ENCODE measurements around the gene ANKRD33B. TPM values are rescaled to one million over a fixed set of nuclear protein-coding genes. Genes with fewer than 3 reads are reported as not detected.

ANKRD33B gene
- total and polyA plus RNA-seq, 2 of the 13 experiments (the other 11 are each of a cell fraction or from before 2014, with no cell fraction given): 0.02 TPM; not detected in 1

DNA sequence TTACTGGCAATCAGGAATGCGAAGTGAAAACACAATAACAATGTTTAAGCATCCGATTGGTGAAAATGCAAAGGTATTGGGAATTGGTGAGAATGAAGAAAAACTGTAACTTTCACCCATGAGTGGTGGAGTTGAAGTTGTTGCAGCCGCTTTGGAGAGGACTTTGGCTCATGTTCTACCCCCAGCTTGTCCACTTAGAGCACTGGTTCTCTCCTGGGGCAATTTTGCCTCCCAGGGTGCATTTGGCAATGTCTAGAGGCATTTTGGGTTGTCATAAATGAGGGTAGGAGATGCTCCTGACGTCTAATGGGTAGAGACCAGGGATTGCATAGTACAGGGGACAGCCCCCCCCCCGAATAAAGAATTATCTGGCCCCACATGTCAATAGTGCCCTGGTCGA is 46.2 kb downstream of the ANKRD33B start (continued):
- TF ChIP-seq, protein P1, sequence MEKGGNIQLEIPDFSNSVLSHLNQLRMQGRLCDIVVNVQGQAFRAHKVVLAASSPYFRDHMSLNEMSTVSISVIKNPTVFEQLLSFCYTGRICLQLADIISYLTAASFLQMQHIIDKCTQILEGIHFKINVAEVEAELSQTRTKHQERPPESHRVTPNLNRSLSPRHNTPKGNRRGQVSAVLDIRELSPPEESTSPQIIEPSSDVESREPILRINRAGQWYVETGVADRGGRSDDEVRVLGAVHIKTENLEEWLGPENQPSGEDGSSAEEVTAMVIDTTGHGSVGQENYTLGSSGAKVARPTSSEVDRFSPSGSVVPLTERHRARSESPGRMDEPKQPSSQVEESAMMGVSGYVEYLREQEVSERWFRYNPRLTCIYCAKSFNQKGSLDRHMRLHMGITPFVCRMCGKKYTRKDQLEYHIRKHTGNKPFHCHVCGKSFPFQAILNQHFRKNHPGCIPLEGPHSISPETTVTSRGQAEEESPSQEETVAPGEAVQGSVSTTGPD (CRISPR knock-in tag; IDR thresholded peaks at IDR 0.05): no peak
- TF ChIP-seq, protein P2, sequence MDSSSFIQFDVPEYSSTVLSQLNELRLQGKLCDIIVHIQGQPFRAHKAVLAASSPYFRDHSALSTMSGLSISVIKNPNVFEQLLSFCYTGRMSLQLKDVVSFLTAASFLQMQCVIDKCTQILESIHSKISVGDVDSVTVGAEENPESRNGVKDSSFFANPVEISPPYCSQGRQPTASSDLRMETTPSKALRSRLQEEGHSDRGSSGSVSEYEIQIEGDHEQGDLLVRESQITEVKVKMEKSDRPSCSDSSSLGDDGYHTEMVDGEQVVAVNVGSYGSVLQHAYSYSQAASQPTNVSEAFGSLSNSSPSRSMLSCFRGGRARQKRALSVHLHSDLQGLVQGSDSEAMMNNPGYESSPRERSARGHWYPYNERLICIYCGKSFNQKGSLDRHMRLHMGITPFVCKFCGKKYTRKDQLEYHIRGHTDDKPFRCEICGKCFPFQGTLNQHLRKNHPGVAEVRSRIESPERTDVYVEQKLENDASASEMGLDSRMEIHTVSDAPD (CRISPR knock-in tag; IDR thresholded peaks at IDR 0.05): no peak
- TF ChIP-seq, protein P3, sequence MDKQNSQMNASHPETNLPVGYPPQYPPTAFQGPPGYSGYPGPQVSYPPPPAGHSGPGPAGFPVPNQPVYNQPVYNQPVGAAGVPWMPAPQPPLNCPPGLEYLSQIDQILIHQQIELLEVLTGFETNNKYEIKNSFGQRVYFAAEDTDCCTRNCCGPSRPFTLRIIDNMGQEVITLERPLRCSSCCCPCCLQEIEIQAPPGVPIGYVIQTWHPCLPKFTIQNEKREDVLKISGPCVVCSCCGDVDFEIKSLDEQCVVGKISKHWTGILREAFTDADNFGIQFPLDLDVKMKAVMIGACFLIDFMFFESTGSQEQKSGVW (CRISPR knock-in tag; IDR thresholded peaks at IDR 0.05; ENCODE audit: borderline replicate concordance): no peak
- no peak for TF ChIP-seq JUNB (CRISPR knock-in tag; IDR thresholded peaks at IDR 0.05; ENCODE audit: borderline replicate concordance)
- TF ChIP-seq EHMT2 (IDR thresholded peaks at IDR 0.05; ENCODE audit: borderline replicate concordance, low read depth, low read length): no peak
- TF ChIP-seq RAD21 (CRISPR knock-in tag; IDR thresholded peaks at IDR 0.05): no peak

DNA sequence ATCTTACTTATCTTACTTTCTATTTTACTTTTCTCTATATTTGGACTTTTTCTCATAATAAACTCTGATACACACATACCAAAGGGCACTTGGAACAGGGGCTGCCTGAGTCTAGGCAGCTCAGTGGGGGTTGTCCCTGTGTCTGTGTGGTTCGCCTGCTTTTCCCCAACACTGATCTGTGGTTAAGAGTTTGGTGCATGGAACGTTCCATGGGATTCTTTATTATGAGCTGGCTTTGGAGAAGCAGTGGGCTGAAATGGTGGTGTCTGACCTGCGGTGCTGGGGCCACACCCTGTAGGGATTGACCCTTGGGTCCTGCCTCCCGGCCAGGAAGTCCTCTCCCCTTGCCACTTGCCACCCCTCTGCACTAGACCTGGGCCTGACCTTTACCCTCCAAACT is 47.4 kb downstream of the ANKRD33B start:
- Histone ChIP-seq H2AFZ (ENCODE audit: low read length) (no peak overlapping the region), H3K36me3 (replicated peaks in 1 of 2; ENCODE audit: control insufficient read depth in 1 of 2, insufficient read depth in 2 of 2, low read length in 2 of 2) (no peaks in the 10 kb centered on the region), H3K4me1 (ENCODE audit: insufficient read depth, low read length) (no peaks in the 10 kb centered on the region), H3K79me2 (ENCODE audit: insufficient read depth, low read length) (no peaks in the 10 kb centered on the region), H3K27me3 (ENCODE audit: control insufficient read depth in 1 of 2, insufficient read depth in 2 of 2, low read length in 2 of 2) (no peaks in the 10 kb centered on the region; a peak in 1 of 5 replicates), H3K9ac (ENCODE audit: insufficient read depth, low read depth, low read length) (no peak overlapping the region), H3K27ac (ENCODE audit: extremely low read length, insufficient read depth, low read length) (no peak overlapping the region), H3K4me3 (replicated peaks in 1 of 3; ENCODE audit: insufficient read depth in 1 of 3, low read depth in 2 of 3, low read length in 3 of 3) (no peak overlapping the region), H3K9me3 (ENCODE audit: low read length) (no peaks in the 10 kb centered on the region), H3K4me2 (ENCODE audit: low read depth, low read length) (no peak overlapping the region), H4K20me1 (ENCODE audit: insufficient read depth, low read length) (no peaks in the 10 kb centered on the region)
- BruUV-seq (replicated peaks): no TSS peak
- ATAC-seq: no peak
- in situ Hi-C loops (cut with HindIII; ENCODE audit: extremely low pct_ligation_motif_present, low pct_unique_long_range_greater_than_20kb) (no loop called here), intact Hi-C loops (cut with micrococcal nuclease; ENCODE audit: unreplicated experiment) (no loop called here)
- FAIRE-seq: no peak
- WGBS (ENCODE audit: low lambda C conversion rate): 27% methylated on average over 4 of the region's 4 CpGs
- ChIA-PET POLR2A (no interaction called here), CTCF (ENCODE audit: low intra/inter-chr PET ratio, low total read pairs) (no interaction called here)
- no peak for DNase-seq (ENCODE audit: low spot score)
- TF ChIP-seq, protein P4, sequence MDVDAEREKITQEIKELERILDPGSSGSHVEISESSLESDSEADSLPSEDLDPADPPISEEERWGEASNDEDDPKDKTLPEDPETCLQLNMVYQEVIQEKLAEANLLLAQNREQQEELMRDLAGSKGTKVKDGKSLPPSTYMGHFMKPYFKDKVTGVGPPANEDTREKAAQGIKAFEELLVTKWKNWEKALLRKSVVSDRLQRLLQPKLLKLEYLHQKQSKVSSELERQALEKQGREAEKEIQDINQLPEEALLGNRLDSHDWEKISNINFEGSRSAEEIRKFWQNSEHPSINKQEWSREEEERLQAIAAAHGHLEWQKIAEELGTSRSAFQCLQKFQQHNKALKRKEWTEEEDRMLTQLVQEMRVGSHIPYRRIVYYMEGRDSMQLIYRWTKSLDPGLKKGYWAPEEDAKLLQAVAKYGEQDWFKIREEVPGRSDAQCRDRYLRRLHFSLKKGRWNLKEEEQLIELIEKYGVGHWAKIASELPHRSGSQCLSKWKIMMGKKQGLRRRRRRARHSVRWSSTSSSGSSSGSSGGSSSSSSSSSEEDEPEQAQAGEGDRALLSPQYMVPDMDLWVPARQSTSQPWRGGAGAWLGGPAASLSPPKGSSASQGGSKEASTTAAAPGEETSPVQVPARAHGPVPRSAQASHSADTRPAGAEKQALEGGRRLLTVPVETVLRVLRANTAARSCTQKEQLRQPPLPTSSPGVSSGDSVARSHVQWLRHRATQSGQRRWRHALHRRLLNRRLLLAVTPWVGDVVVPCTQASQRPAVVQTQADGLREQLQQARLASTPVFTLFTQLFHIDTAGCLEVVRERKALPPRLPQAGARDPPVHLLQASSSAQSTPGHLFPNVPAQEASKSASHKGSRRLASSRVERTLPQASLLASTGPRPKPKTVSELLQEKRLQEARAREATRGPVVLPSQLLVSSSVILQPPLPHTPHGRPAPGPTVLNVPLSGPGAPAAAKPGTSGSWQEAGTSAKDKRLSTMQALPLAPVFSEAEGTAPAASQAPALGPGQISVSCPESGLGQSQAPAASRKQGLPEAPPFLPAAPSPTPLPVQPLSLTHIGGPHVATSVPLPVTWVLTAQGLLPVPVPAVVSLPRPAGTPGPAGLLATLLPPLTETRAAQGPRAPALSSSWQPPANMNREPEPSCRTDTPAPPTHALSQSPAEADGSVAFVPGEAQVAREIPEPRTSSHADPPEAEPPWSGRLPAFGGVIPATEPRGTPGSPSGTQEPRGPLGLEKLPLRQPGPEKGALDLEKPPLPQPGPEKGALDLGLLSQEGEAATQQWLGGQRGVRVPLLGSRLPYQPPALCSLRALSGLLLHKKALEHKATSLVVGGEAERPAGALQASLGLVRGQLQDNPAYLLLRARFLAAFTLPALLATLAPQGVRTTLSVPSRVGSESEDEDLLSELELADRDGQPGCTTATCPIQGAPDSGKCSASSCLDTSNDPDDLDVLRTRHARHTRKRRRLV (CRISPR knock-in tag; IDR thresholded peaks at IDR 0.05): no peak
- no peak for TF ChIP-seq ZNF484 (CRISPR knock-in tag; IDR thresholded peaks at IDR 0.05; ENCODE audit: borderline replicate concordance, low read depth)
- no peak for TF ChIP-seq ZNF20 (CRISPR knock-in tag; IDR thresholded peaks at IDR 0.05)
